ENCODE measurements around the gene GLI1.

GRCh38 chr12:57452937-57453509 is 6.6 kb upstream of the GLI1 start:
- peak; percentile 82 for TF ChIP-seq CTCF (IDR thresholded peaks at IDR 0.05; ENCODE audit: borderline replicate concordance, extremely low read depth, low read length, poor library complexity, severe bottlenecking)
- TF ChIP-seq EZH2 (IDR thresholded peaks at IDR 0.05; ENCODE audit: borderline replicate concordance, low read depth, low read length, severe bottlenecking) = no peak
